Muscle of arm (tissue), 12 donors: Measurements from ENCODE around the gene LIN52. TPM values are rescaled to one million over a fixed set of nuclear protein-coding genes. Genes with fewer than 3 reads are reported as not detected.

Experiments
- polyA plus RNA-seq, 12 donors: library from polyadenylated mRNA; unstranded; fragments of 120-200 nt; gene quantifications; one replicate each; pipeline ENCODE4 v1.2.1, GENCODE V29; 2013; ENCODE audit not compliant: insufficient read length in 12 of 12

The LIN52 gene
- polyA plus RNA-seq, 12 donors: 8.9 to 155 (median 12.4) TPM

Other genes starting within 250 kb of the LIN52 start
- gene PTGR2, start 233.1 kb upstream of the LIN52 start, polyA plus RNA-seq: 10 to 100 TPM in 5 of 12 donors, 1 to 10 TPM in 6, not detected in 1; 3.9 to 15.9 (median 9.6) TPM
- 10 to 100 TPM in 11 of 12 donors, not detected in 1; 25.2 to 39.4 (median 34.6) TPM for gene ZNF410, start 198.1 kb upstream of the LIN52 start, polyA plus RNA-seq
- gene FAM161B, start 134.9 kb upstream of the LIN52 start, polyA plus RNA-seq: 10 to 100 TPM in 2 of 12 donors, 1 to 10 TPM in 9, not detected in 1; 6.4 to 26.3 (median 9.0) TPM
- gene COQ6, start 134.7 kb upstream of the LIN52 start, polyA plus RNA-seq: 10 to 100 TPM in 11 of 12 donors, not detected in 1; 24.1 to 50.1 (median 44.3) TPM
- gene ENTPD5, start 65.7 kb upstream of the LIN52 start, polyA plus RNA-seq: 10 to 100 TPM in 11 of 12 donors, not detected in 1; 11.4 to 20.0 (median 15.7) TPM
- 10 to 100 TPM in 3 of 12 donors, 1 to 10 TPM in 8, not detected in 1; 5.6 to 25.1 (median 8.5) TPM for gene BBOF1, start 65.6 kb upstream of the LIN52 start, polyA plus RNA-seq
- gene ALDH6A1, start 503 bp upstream of the LIN52 start, polyA plus RNA-seq: 10 to 100 TPM in 11 of 12 donors, not detected in 1; 10.4 to 18.9 (median 14.3) TPM
- not detected for gene VSX2, start 154.5 kb downstream of the LIN52 start, polyA plus RNA-seq
- gene ABCD4, start 218.0 kb downstream of the LIN52 start, polyA plus RNA-seq: 10 to 100 TPM in 11 of 12 donors, not detected in 1; 42.6 to 84.9 (median 55.7) TPM